Loucy (cell line): ENCODE data around the gene MPIG6B.

Experiments
- CTCF ChIP-seq: fragments of 200-600 bp; sonication (generic); conservative IDR thresholded peaks from 2 replicates; pipeline ENCODE4 v1.5.1; 2014; ENCODE audit warnings: mild to moderate bottlenecking, antibody characterized with exemption, low read length
- EZH2phosphoT487 ChIP-seq: fragments of 200-600 bp; IDR thresholded peaks from 2 replicates; pipeline ENCODE4 v1.6.1; 2018; ENCODE audit warnings: antibody characterized with exemption, mild to moderate bottlenecking, moderate library complexity, borderline replicate concordance

- TF ChIP-seq CTCF: no peak
- no peak for TF ChIP-seq EZH2phosphoT487
These were observed 8.9 kb downstream of the MPIG6B start for GRCh38 chr6:31732029-31732428.
